OCI-LY7 (cell line): ENCODE data around the gene UBXN7. TPM values are rescaled to one million over a fixed set of nuclear protein-coding genes. Genes with fewer than 3 reads are reported as not detected.

Experiments used
- BruUV-seq: library from RNA; stranded (reverse); fragments of 400-500 nt; replicated peaks from 2 replicates; lab custom pipeline; 2021; lab: Mats Ljungman, UMichigan
- CTCF ChIA-PET: fragments of 300-600 bp; sonication (Branson Sonifier 250); formaldehyde crosslinking; loops from one replicate; lab custom pipeline; 2022; ENCODE audit warnings: antibody characterized with exemption; ENCODE audit not compliant: unreplicated experiment; lab: Charles Lee
- POLR2A ChIA-PET: fragments of 300-600 bp; sonication (Branson Sonifier 250); formaldehyde crosslinking; loops from one replicate; lab custom pipeline; 2022; ENCODE audit warnings: antibody characterized with exemption; lab: Charles Lee
- DNase-seq: peaks from one replicate; pipeline ENCODE4 v3.0.0-alpha.2; 2015; ENCODE audit warnings: low spot score
- H2AFZ ChIP-seq: fragments of 200-600 bp; sonication (generic), shearing (Covaris generic); 2 replicates; pipeline ENCODE4 v1.6.1; 2014; ENCODE audit warnings: mild to moderate bottlenecking, antibody characterized with exemption, low read length, moderate library complexity
- H3K27ac ChIP-seq: fragments of 200-600 bp; sonication (generic); 2 replicates; pipeline ENCODE4 v1.5.1; 2014; ENCODE audit warnings: mixed run types, low read depth, mild to moderate bottlenecking, moderate library complexity, low read length, inconsistent platforms; ENCODE audit not compliant: poor library complexity, severe bottlenecking
- H3K36me3 ChIP-seq: fragments of 200-600 bp; sonication (generic); 2 replicates; pipeline ENCODE4 v1.6.1; 2014; ENCODE audit warnings: mild to moderate bottlenecking, antibody characterized with exemption, low read length, moderate library complexity, mixed read lengths; ENCODE audit not compliant: insufficient read depth
- H3K4me1 ChIP-seq: fragments of 200-600 bp; sonication (generic); 2 replicates; pipeline ENCODE4 v1.5.1; 2014; ENCODE audit warnings: mild to moderate bottlenecking, low read length; ENCODE audit not compliant: insufficient read depth, poor library complexity, severe bottlenecking
- H3K4me2 ChIP-seq: fragments of 200-600 bp; sonication (generic); 2 replicates; pipeline ENCODE4 v1.6.1; 2014; ENCODE audit warnings: mild to moderate bottlenecking, low read length
- H3K4me3 ChIP-seq: fragments of 200-600 bp; sonication (generic); 2 replicates; pipeline ENCODE4 v1.5.1; 2014; ENCODE audit warnings: mild to moderate bottlenecking, low read depth, low read length; ENCODE audit not compliant: poor library complexity, severe bottlenecking
- H3K79me2 ChIP-seq: fragments of 200-600 bp; sonication (generic); 2 replicates; pipeline ENCODE4 v1.6.1; 2016; ENCODE audit warnings: low read depth, mild to moderate bottlenecking, low read length, moderate library complexity, mixed read lengths; ENCODE audit not compliant: insufficient read depth
- H3K9me2 ChIP-seq: fragments of 200-600 bp; sonication (generic); 2 replicates; pipeline ENCODE4 v1.6.1; 2016; ENCODE audit warnings: mild to moderate bottlenecking, low read length, mixed read lengths; ENCODE audit not compliant: insufficient read depth
- H3K9me3 ChIP-seq: fragments of 200-600 bp; sonication (generic); 2 replicates; pipeline ENCODE4 v1.6.1; 2014; ENCODE audit warnings: mild to moderate bottlenecking, mixed run types, low read length, mixed read lengths
- H4K20me1 ChIP-seq: fragments of 200-600 bp; sonication (generic); 2 replicates; pipeline ENCODE4 v1.6.1; 2014; ENCODE audit warnings: mild to moderate bottlenecking, antibody characterized with exemption, low read length, moderate library complexity, mixed read lengths; ENCODE audit not compliant: insufficient read depth
- EZH2phosphoT487 ChIP-seq: fragments of 200-600 bp; sonication (generic); IDR thresholded peaks from 2 replicates; pipeline ENCODE4 v1.6.1; 2018; ENCODE audit warnings: low read depth, borderline replicate concordance, mild to moderate bottlenecking, mixed run types, antibody characterized with exemption, low read length, moderate library complexity, mixed read lengths
- intact Hi-C: fragments of 100-400 bp; cut with micrococcal nuclease; formaldehyde crosslinking; loops from one replicate; pipeline ENCODE4 v1.10.0; 2022; ENCODE audit not compliant: unreplicated experiment
- total RNA-seq, 2 experiments: library from RNA; depleted of rRNA in 1 of 2; stranded (reverse); fragments of >200 nt in 1 of 2; shearing (Covaris generic) in 1 of 2; gene quantifications; 2 replicates each; pipeline ENCODE4 v1.2.3, GENCODE V29; 2014 to 2022
- TF ChIP-seq, protein P1 (sequence below): fragments of 200-600 bp; sonication (generic); conservative IDR thresholded peaks from 2 replicates; pipeline ENCODE4 v1.5.1; 2014; ENCODE audit warnings: mild to moderate bottlenecking, antibody characterized with exemption, low read length, moderate library complexity, mixed read lengths

Gene UBXN7
- total RNA-seq, 2 experiments from 2014 or later = 12.7 to 73.4 TPM

DNA sequence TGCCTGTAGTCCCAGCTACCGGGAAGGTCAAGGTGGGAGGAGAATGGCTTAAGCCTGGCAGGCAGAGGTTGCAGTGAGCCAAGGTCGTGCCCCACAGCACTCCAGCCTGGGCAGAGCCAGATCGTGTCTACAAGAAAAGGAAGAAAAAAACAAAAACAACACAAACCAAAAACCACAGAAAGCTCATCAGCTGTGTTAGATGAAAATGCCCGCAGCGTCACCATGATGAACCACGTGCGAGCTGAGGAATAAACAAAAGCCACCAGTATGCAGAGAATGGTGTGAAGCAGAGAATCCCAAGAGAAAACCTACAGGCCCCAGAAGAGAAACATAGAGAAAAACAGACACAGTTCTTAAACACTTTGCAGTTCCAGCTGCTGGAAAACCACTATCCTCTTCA, 74.3 kb downstream of the UBXN7 start:
- TF ChIP-seq, protein P1, sequence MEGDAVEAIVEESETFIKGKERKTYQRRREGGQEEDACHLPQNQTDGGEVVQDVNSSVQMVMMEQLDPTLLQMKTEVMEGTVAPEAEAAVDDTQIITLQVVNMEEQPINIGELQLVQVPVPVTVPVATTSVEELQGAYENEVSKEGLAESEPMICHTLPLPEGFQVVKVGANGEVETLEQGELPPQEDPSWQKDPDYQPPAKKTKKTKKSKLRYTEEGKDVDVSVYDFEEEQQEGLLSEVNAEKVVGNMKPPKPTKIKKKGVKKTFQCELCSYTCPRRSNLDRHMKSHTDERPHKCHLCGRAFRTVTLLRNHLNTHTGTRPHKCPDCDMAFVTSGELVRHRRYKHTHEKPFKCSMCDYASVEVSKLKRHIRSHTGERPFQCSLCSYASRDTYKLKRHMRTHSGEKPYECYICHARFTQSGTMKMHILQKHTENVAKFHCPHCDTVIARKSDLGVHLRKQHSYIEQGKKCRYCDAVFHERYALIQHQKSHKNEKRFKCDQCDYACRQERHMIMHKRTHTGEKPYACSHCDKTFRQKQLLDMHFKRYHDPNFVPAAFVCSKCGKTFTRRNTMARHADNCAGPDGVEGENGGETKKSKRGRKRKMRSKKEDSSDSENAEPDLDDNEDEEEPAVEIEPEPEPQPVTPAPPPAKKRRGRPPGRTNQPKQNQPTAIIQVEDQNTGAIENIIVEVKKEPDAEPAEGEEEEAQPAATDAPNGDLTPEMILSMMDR = no peak
- TF ChIP-seq EZH2phosphoT487 = no peak
- no peak overlapping the region for H2AFZ ChIP-seq
- no peak overlapping the region for H3K4me3 ChIP-seq
- no peak for DNase-seq
- H4K20me1 ChIP-seq = no peaks in the 10 kb centered on the region
- no peak overlapping the region for H3K27ac ChIP-seq
- intact Hi-C loops = no loop called here
- no peaks in the 10 kb centered on the region for H3K4me1 ChIP-seq
- BruUV-seq = no TSS peak
- H3K9me2 ChIP-seq = no peaks in the 10 kb centered on the region
- ChIA-PET CTCF (no interaction called here), POLR2A (interaction anchor here (0.5 to 1.0 kb wide), 4 partner anchors 50 to 902 kb away, joined by 3 to 6 read pairs (median 4); no protein-coding TSS in a partner anchor)
- H3K4me2 ChIP-seq = no peak overlapping the region
- peaks cover 82% of the 10 kb centered on the region for H3K36me3 ChIP-seq
- no peaks in the 10 kb centered on the region for H3K79me2 ChIP-seq
- no peaks in the 10 kb centered on the region for H3K9me3 ChIP-seq

DNA sequence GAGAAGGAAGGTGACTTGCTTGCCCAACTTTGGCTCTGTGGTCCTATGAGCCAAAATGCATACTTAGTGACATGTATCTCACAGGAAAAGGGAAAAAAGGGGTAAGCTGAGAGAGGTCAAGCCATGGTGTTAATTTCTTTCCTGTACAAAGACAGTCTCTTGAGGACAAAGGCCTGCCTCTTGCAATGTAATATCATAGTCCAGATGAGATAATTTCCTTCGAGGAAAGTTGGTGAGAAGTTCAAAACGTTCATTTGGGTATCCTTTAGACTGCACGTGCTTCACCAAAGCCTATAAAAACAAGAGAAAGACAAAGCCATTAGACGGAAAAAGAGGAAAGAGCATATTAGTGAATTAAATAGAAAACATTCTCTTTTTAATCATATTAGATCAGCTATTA, 75.7 kb downstream of the UBXN7 start:
- Histone ChIP-seq H3K36me3 (peaks cover 70% of the 10 kb centered on the region), H3K4me1 (no peaks in the 10 kb centered on the region), H4K20me1 (no peaks in the 10 kb centered on the region), H2AFZ (no peak overlapping the region), H3K27ac (no peak overlapping the region), H3K4me2 (no peak overlapping the region), H3K9me3 (no peaks in the 10 kb centered on the region), H3K79me2 (no peaks in the 10 kb centered on the region), H3K4me3 (no peak overlapping the region), H3K9me2 (no peaks in the 10 kb centered on the region)
- TF ChIP-seq EZH2phosphoT487 = no peak
- TF ChIP-seq, protein P1 = no peak
- no TSS peak for BruUV-seq
- DNase-seq = no peak
- intact Hi-C loops = no loop called here
- ChIA-PET CTCF (no interaction called here), POLR2A (no interaction called here)

DNA sequence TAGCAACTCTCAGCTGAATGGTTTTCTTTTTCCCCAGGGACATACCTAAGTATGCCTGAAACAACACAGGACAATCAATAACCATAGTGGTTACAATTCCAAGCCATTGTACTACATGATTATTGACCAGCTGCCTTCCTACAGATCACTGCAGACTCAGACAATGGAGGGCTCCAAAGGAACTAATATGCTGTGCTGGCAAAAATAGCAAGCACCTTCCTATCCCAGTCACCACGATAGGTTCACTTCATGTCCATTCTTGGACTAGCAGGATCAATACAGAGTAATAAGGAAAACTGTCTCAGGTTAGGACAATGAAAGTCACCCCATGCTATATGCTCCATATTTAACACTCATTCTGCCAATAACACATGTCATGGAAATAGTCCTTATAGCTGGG, 76.6 kb downstream of the UBXN7 start:
- ChIA-PET POLR2A (no interaction called here), CTCF (no interaction called here)
- no peak overlapping the region for H3K4me2 ChIP-seq
- TF ChIP-seq, protein P1 = no peak
- no peak for TF ChIP-seq EZH2phosphoT487
- no peaks in the 10 kb centered on the region for H4K20me1 ChIP-seq
- no peak overlapping the region for H2AFZ ChIP-seq
- intact Hi-C loops = no loop called here
- no peaks in the 10 kb centered on the region for H3K9me3 ChIP-seq
- no peaks in the 10 kb centered on the region for H3K9me2 ChIP-seq
- no TSS peak for BruUV-seq
- no peaks in the 10 kb centered on the region for H3K79me2 ChIP-seq
- no peak for DNase-seq
- no peak overlapping the region for H3K27ac ChIP-seq
- no peak overlapping the region for H3K4me3 ChIP-seq
- H3K36me3 ChIP-seq = peaks cover 61% of the 10 kb centered on the region
- no peaks in the 10 kb centered on the region for H3K4me1 ChIP-seq
